Neural progenitor cell (in vitro differentiated cells): ENCODE data around the gene ESPN. TPM values are rescaled to one million over a fixed set of nuclear protein-coding genes. Genes with fewer than 3 reads are reported as not detected.

ENCODE experiments used
- DNase-seq: peaks from one replicate; pipeline ENCODE4 v3.0.0-alpha.2; 2016; ENCODE audit warnings: low spot score
- H2AFZ ChIP-seq: fragments of 200-600 bp; sonication (generic); replicated peaks from 2 replicates; pipeline ENCODE4 v1.6.1; 2016; ENCODE audit warnings: antibody characterized with exemption
- H3F3A ChIP-seq: fragments of 200-600 bp; sonication (generic); 2 replicates; pipeline ENCODE4 v1.6.1; 2016; ENCODE audit warnings: antibody characterized with exemption, low read depth
- H3K27ac ChIP-seq: fragments of 200-600 bp; sonication (generic); 2 replicates; pipeline ENCODE4 v1.5.1; 2016; ENCODE audit warnings: mild to moderate bottlenecking
- H3K27me3 ChIP-seq: fragments of 200-600 bp; sonication (generic); 2 replicates; pipeline ENCODE4 v1.6.1; 2016; ENCODE audit warnings: mild to moderate bottlenecking, moderate library complexity
- H3K36me3 ChIP-seq: fragments of 200-600 bp; sonication (generic); 2 replicates; pipeline ENCODE4 v1.5.1; 2016
- H3K4me1 ChIP-seq: fragments of 200-600 bp; sonication (generic); 2 replicates; pipeline ENCODE4 v1.6.1; 2016; ENCODE audit warnings: mixed run types
- H3K4me2 ChIP-seq: fragments of 200-600 bp; sonication (generic); 2 replicates; pipeline ENCODE4 v1.6.1; 2016
- H3K4me3 ChIP-seq: fragments of 200-600 bp; sonication (generic); 2 replicates; pipeline ENCODE4 v1.5.1; 2016
- H3K79me2 ChIP-seq: fragments of 200-600 bp; sonication (generic); 2 replicates; pipeline ENCODE4 v1.6.1; 2016; ENCODE audit warnings: low read depth
- H3K9ac ChIP-seq: fragments of 200-600 bp; sonication (generic); 2 replicates; pipeline ENCODE4 v1.6.1; 2016
- H3K9me3 ChIP-seq: fragments of 200-600 bp; sonication (generic); 2 replicates; pipeline ENCODE4 v1.5.1; 2016; ENCODE audit warnings: low read depth
- H4K20me1 ChIP-seq: fragments of 200-600 bp; sonication (generic); 2 replicates; pipeline ENCODE4 v1.6.1; 2016; ENCODE audit warnings: low read depth
- H3K27ac Mint-ChIP-seq: 3 replicates; pipeline ENCODE4 v1.8.0; 2021; ENCODE audit warnings: mixed read lengths
- H3K27me3 Mint-ChIP-seq: 2 replicates; pipeline ENCODE4 v1.8.0; 2022; ENCODE audit warnings: low read depth, mild to moderate bottlenecking, inconsistent platforms, moderate library complexity, mixed read lengths; ENCODE audit not compliant: insufficient read depth
- H3K36me3 Mint-ChIP-seq: 3 replicates; pipeline ENCODE4 v1.8.0; 2021; ENCODE audit warnings: mixed read lengths
- H3K4me1 Mint-ChIP-seq: 3 replicates; pipeline ENCODE4 v1.8.0; 2021; ENCODE audit warnings: mixed read lengths
- H3K4me3 Mint-ChIP-seq: 3 replicates; pipeline ENCODE4 v1.8.0; 2021; ENCODE audit warnings: mild to moderate bottlenecking, moderate library complexity, mixed read lengths
- H3K9me3 Mint-ChIP-seq: 3 replicates; pipeline ENCODE4 v1.8.0; 2020; ENCODE audit warnings: mixed read lengths
- EZH2 ChIP-seq: fragments of 200-600 bp; sonication (generic); IDR thresholded peaks from 2 replicates; pipeline ENCODE4 v1.6.1; 2017; ENCODE audit warnings: antibody characterized with exemption, mild to moderate bottlenecking, moderate library complexity
- EZH2phosphoT487 ChIP-seq: fragments of 200-600 bp; sonication (generic); IDR thresholded peaks from 2 replicates; pipeline ENCODE4 v1.6.1; 2017; ENCODE audit warnings: antibody characterized with exemption
- total RNA-seq: library from RNA; depleted of rRNA; stranded (reverse); fragments of >200 nt; gene quantifications from 2 replicates; pipeline ENCODE4 v1.2.3, GENCODE V29; 2015; ENCODE audit warnings: low replicate concordance
- TF ChIP-seq, protein P1 (sequence below): fragments of 200-600 bp; sonication (generic); IDR thresholded peaks from 2 replicates; pipeline ENCODE4 v1.5.1; 2017; ENCODE audit warnings: antibody characterized with exemption, mild to moderate bottlenecking

Gene ESPN
- total RNA-seq, 1 donor from 2014 or later = 7.1 TPM

DNA sequence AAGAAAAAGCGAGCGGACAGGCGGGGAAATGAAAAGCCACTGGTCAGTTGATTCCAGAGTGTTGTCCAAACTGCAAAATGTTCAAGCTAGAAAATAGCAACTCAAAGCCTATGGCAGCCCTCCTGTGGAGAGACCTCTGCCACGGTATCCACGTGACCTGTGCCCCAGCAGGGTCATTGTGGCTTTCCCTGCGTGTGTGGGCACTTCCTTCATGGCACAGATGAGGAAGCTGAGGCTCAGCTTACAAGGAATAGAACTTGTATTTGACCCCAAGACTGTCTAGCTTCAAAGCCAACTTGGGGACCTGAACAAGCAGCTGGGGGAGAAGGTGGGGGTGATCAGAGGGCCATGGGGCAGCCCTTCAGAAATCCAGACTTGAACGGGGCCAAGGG lies 82.5 kb downstream of the ESPN start:
- H3K4me3 Mint-ChIP-seq = no peak overlapping the region
- peaks cover 3% of the 10 kb centered on the region for H3K27me3 Mint-ChIP-seq

DNA sequence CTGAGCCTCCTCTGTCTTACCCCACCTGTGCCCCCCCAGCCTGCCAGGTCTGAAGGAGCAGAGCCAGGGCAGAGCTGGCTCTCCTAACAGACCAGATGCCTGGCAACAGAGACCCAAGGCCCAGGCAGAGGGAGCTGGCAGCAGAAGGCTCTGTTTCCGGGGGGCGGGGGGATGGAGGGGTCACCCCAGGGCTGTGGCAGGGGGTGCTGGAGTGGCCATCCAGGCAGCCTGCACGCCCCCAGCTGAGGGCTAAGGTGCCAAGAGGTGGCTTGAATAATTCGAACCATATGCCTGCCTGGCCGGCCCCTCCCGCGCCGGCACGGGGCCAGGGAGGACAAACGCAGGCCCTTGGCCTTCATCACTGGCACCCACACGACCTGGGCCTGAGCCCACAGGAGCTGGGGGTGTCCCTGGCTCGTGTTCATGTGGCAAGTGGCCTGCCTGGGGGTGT lies 82.9 kb downstream of the ESPN start:
- H3K36me3 Mint-ChIP-seq = no peaks in the 10 kb centered on the region
- H3K4me2 ChIP-seq = no peak overlapping the region
- no peaks in the 10 kb centered on the region for H3K79me2 ChIP-seq
- no peaks in the 10 kb centered on the region for H3K27me3 ChIP-seq
- TF ChIP-seq EZH2 (no peak), EZH2phosphoT487 (no peak)
- TF ChIP-seq, protein P1, sequence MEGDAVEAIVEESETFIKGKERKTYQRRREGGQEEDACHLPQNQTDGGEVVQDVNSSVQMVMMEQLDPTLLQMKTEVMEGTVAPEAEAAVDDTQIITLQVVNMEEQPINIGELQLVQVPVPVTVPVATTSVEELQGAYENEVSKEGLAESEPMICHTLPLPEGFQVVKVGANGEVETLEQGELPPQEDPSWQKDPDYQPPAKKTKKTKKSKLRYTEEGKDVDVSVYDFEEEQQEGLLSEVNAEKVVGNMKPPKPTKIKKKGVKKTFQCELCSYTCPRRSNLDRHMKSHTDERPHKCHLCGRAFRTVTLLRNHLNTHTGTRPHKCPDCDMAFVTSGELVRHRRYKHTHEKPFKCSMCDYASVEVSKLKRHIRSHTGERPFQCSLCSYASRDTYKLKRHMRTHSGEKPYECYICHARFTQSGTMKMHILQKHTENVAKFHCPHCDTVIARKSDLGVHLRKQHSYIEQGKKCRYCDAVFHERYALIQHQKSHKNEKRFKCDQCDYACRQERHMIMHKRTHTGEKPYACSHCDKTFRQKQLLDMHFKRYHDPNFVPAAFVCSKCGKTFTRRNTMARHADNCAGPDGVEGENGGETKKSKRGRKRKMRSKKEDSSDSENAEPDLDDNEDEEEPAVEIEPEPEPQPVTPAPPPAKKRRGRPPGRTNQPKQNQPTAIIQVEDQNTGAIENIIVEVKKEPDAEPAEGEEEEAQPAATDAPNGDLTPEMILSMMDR = no peak
- peaks cover 5% of the 10 kb centered on the region for H3K4me1 ChIP-seq
- H3K27ac Mint-ChIP-seq = no peak overlapping the region
- H4K20me1 ChIP-seq = no peaks in the 10 kb centered on the region
- H3K27me3 Mint-ChIP-seq = peaks cover 3% of the 10 kb centered on the region
- no peaks in the 10 kb centered on the region for H3F3A ChIP-seq
- peaks cover 22% of the 10 kb centered on the region for H3K4me1 Mint-ChIP-seq
- no peak overlapping the region for H3K4me3 Mint-ChIP-seq
- H3K9me3 Mint-ChIP-seq = no peaks in the 10 kb centered on the region
- H3K36me3 ChIP-seq = no peaks in the 10 kb centered on the region
- no peak overlapping the region for H3K4me3 ChIP-seq
- no peak overlapping the region for H3K27ac ChIP-seq
- H3K9ac ChIP-seq = no peak overlapping the region
- no peaks in the 10 kb centered on the region for H3K9me3 ChIP-seq
- H2AFZ ChIP-seq = no peak overlapping the region
- no peak for DNase-seq

More for the DNA sequence above, 82.5 kb downstream of the ESPN start:
- peak overlapping the region; percentile 93 for H3K27ac Mint-ChIP-seq
- no peaks in the 10 kb centered on the region for H3K9me3 Mint-ChIP-seq
- H3F3A ChIP-seq = no peaks in the 10 kb centered on the region
- peaks cover 5% of the 10 kb centered on the region for H3K4me1 ChIP-seq
- H3K4me2 ChIP-seq = no peak overlapping the region
- H3K79me2 ChIP-seq = no peaks in the 10 kb centered on the region
- TF ChIP-seq EZH2phosphoT487 = no peak
- TF ChIP-seq, protein P1 = no peak
- TF ChIP-seq EZH2 = no peak
- no peak overlapping the region for H3K27ac ChIP-seq
- H3K27me3 ChIP-seq = no peaks in the 10 kb centered on the region
- no peaks in the 10 kb centered on the region for H3K36me3 ChIP-seq
- H4K20me1 ChIP-seq = no peaks in the 10 kb centered on the region
- H3K9ac ChIP-seq = no peak overlapping the region
- H3K36me3 Mint-ChIP-seq = no peaks in the 10 kb centered on the region
- peaks cover 21% of the 10 kb centered on the region for H3K4me1 Mint-ChIP-seq
- DNase-seq = no peak
- H3K9me3 ChIP-seq = no peaks in the 10 kb centered on the region
- no peak overlapping the region for H3K4me3 ChIP-seq
- H2AFZ ChIP-seq = no peak overlapping the region

DNA sequence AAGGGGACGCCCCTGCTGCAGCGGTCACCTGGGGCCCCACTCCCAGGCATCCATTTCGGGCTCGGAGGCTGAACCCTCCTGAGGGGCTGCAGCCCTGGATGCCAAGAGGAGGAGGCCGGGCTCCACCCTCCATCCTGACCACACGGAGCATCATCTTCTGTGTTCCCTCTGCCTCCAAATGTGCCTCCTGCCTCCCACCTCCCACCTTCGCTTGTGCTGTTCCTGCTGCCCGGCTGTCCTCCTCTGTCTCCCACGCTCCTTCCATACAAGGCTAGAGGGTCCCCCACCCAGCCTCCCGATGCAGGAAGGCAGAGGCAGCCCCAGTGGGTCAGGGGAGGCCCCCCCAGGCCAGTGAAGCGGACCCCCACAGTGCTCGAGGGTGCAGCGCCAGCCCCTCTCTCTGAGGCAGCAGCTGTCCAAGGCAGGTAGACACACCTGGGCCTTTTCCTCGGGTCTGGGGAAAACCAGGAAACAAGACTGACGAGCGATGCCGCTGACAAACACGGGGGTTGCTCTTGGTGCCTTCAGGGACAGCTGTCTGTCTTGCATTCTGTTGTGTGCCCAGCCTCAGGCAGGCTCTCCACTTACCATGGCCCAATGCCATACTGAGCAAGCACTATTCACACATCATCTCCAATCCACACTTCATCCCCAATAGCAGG lies 83.7 kb downstream of the ESPN start:
- H3K9ac ChIP-seq = no peak overlapping the region
- no peak for DNase-seq
- no peak overlapping the region for H2AFZ ChIP-seq
- no peaks in the 10 kb centered on the region for H3K79me2 ChIP-seq
- no peaks in the 10 kb centered on the region for H3K36me3 ChIP-seq
- no peaks in the 10 kb centered on the region for H3K9me3 Mint-ChIP-seq
- H3K4me3 ChIP-seq = no peak overlapping the region
- peaks cover 9% of the 10 kb centered on the region for H3K4me1 ChIP-seq
- peaks cover 3% of the 10 kb centered on the region for H3K27me3 Mint-ChIP-seq
- TF ChIP-seq EZH2 = no peak
- H3F3A ChIP-seq = no peaks in the 10 kb centered on the region
- no peak overlapping the region for H3K4me3 Mint-ChIP-seq
- no peaks in the 10 kb centered on the region for H3K36me3 Mint-ChIP-seq
- peak overlapping the region; percentile 50 for H3K27ac Mint-ChIP-seq
- H3K9me3 ChIP-seq = no peaks in the 10 kb centered on the region
- H4K20me1 ChIP-seq = no peaks in the 10 kb centered on the region
- no peak overlapping the region for H3K4me2 ChIP-seq
- H3K27ac ChIP-seq = no peak overlapping the region
- peaks cover 22% of the 10 kb centered on the region for H3K4me1 Mint-ChIP-seq
- H3K27me3 ChIP-seq = no peaks in the 10 kb centered on the region

DNA sequence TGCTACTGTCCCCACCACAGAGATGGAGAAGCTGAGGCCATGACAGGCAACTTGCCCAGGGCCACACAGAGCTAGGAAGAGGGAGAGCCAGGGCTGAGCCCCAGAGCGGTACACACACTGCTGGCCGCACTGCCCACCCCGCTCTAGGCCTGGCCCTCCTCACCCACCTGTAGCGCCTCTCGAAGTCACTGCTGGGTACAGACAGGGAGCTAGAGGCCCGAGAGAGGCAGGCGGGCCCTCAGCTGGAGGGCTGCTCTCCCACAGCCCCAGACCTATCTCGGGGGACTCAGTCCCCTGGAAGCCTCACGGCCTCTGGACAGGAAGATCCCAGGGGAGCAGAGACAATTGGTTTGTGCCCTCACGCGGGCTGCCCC lies 84.2 kb downstream of the ESPN start:
- no peak for TF ChIP-seq EZH2
- TF ChIP-seq EZH2phosphoT487 = no peak
- TF ChIP-seq, protein P1 = no peak
- Mint-ChIP-seq H3K4me3 (no peak overlapping the region), H3K27ac (peak overlapping the region; percentile 50), H3K27me3 (peaks cover 3% of the 10 kb centered on the region), H3K36me3 (no peaks in the 10 kb centered on the region), H3K9me3 (no peaks in the 10 kb centered on the region), H3K4me1 (peaks cover 22% of the 10 kb centered on the region)
- H3K4me1 ChIP-seq = peaks cover 12% of the 10 kb centered on the region
- no peaks in the 10 kb centered on the region for H4K20me1 ChIP-seq
- DNase-seq = no peak
- no peak overlapping the region for H3K27ac ChIP-seq
- no peak overlapping the region for H3K9ac ChIP-seq
- H2AFZ ChIP-seq = no peak overlapping the region
- no peak overlapping the region for H3K4me2 ChIP-seq
- H3K79me2 ChIP-seq = no peaks in the 10 kb centered on the region
- no peaks in the 10 kb centered on the region for H3K36me3 ChIP-seq
- no peaks in the 10 kb centered on the region for H3K9me3 ChIP-seq
- H3K27me3 ChIP-seq = no peaks in the 10 kb centered on the region
- H3K4me3 ChIP-seq = no peak overlapping the region
- no peaks in the 10 kb centered on the region for H3F3A ChIP-seq
